GM21515 (cell line): Measurements from ENCODE around the gene RPS19BP1.
"Not testable (repeated sequence)": the region's sequence is repeated elsewhere in the genome, so short reads cannot be mapped to it uniquely, and the experiment has no call there.

Experiments used
- ATAC-seq: cut with Tn5 transposase; IDR thresholded peaks from one replicate; pipeline ENCODE4 v1.9.1; 2021; ENCODE audit not compliant: unreplicated experiment

RPS19BP1 gene

DNA sequence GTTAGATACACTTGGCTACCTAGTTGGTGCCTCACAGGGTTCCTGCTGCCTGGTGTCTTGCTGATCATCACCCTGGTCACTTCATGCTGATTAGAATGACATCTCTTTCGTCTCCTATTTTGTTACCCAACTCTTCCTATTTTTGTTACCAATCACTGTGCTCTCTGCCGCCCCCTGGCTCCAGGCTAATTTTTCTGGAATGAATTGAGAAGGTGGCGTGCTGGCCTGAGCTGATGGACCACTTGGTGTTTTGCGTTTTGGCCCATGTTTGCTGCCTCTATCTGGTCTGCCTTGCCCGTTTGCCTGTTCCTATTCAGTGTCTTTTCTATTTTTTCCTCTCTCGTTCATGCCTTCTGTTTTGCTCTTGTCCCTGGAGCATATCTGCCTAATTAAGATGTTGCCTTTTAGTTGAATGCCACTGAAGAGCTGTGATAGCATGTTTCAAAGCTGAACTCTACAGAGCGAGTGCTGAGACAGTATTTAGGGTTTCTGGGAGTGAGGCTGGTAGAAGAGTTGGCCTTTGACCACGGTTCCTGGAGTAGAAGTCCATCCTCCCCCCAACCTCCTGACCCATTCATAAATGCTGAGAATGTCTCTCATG is 18.1 kb downstream of the RPS19BP1 start:
- ATAC-seq: no peak

DNA sequence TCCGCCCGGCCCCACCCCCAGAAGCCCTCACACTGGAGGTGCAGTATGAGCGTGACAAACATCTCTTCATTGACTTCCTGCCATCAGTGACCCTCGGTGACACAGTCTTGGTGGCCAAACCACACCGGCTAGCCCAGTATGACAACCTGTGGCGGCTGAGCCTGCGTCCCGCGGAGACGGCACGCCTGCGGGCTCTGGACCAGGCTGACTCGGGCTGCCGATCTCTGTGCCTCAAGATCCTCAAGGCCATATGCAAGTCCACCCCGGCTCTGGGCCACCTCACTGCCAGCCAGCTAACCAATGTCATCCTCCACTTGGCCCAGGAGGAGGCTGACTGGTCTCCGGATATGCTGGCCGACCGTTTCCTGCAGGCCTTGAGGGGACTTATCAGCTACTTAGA is 18.8 kb downstream of the RPS19BP1 start:
- no peak for ATAC-seq

DNA sequence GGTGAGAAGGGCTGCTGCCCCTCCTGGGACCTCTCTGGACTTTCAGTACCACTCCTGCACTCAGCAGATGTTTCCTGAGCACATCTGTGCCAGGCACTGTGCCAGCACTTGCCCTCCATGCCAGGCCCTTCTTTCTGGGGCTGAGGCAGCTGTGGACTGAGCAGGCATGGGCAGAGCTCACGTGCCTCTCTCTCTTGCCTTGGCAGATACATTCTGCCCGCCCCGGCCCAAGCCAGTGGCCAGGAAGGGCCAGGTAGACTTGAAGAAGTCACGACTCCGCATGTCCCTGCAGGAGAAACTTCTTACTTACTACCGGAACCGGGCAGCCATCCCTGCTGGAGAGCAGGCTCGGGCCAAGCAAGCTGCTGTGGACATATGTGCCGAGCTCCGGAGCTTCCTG is 20.5 kb downstream of the RPS19BP1 start:
- no peak for ATAC-seq

- ATAC-seq: no peak
Measured at GRCh38 chr22:39511226-39511625, 21.3 kb downstream of the RPS19BP1 start.

DNA sequence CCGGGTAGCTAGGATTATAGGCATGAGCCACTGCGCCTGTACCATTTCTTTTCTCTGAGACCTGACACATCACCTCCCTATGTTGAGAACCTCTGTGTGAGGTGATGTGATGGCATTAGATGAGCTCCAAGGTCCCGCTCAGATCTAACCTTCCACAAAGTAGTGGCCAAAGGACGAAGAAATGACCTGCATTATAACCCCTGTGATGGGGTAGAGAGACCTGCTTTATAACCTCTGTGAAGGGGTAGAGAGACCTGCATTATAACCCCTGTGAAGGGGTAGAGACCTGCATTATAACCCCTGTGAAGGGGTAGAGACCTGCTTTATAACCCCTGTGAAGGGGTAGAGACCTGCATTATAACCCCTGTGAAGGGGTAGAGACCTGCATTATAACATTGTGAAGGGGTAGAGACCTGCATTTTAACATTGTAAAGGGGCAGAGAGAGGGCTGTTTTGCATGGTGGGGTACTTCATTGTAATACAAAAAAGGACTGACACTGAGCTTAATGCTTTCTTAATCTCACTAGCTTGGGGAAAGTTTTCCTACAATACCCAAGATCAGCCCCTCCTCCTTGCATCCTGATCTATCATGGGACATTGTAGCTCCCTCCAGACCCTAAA is 21.9 kb downstream of the RPS19BP1 start:
- ATAC-seq: no peak

- no peak for ATAC-seq
Measured at GRCh38 chr22:39508393-39508792, 24.2 kb downstream of the RPS19BP1 start.

GRCh38 chr22:39507021-39507420 is 25.5 kb downstream of the RPS19BP1 start:
- ATAC-seq: not testable (repeated sequence)

DNA sequence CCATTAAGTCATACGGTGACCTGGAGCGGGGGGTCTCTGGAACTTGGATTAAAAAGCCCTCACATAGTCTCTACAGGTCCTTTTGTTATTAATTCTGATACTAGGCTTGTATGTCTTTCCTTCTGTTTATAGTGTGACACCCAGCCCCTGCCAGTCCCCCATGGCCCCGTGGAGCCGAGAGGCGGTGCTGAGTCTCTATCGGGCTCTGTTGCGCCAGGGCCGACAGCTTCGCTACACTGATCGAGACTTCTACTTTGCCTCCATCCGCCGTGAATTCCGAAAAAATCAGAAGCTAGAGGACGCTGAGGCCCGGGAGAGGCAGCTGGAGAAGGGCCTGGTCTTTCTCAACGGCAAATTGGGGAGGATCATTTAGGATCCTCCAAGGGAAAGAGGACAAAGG is 28.5 kb downstream of the RPS19BP1 start:
- no peak for ATAC-seq

DNA sequence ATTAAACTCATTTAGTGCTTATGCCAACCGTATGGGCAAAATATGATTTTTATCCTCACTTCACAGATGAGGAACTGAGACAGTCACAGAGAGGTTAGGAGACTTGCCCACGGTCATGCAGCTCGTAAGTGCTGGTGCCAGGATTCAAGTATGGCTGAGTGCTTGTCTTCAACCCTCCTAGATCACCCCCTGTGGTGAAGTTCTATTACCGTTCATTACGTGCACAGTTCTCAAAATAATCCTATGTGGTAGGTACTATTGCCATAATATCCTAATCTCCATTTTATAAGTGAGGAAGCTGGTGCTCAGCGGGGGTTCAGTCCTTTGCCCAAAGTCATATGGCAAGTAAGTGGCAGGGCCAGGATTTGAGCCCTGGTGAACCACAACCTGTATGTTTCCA is 28.9 kb downstream of the RPS19BP1 start:
- ATAC-seq: no peak

DNA sequence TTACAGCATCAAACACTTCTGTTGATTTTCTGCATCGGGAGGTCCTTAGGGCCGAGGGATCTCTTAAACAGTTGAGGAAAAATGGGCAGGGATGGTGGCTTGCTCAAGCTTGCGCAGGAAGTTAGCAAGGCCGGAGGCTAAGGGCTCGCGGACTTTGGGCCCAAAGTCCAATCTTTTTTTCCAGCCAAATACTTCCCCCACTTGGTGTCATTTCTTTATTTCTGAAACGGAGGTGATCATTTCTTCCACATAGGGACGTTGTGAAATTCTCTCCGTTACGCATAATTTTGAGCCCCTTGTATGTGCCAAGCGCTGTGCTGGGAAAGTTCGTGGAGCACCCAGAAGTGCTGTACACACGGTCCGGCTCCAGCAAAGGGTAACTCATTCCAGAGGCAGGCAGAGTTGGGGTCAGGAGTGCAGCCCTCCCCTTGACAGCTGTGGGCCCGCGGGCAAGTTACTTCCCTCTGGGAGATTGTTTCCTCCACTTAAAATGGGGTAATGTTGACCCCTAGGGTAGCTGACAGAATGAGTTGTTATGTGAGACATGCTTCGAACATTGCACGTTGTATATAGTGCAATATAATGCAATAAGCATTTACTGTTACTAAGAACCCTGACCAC is 29.6 kb downstream of the RPS19BP1 start:
- ATAC-seq: no peak

DNA sequence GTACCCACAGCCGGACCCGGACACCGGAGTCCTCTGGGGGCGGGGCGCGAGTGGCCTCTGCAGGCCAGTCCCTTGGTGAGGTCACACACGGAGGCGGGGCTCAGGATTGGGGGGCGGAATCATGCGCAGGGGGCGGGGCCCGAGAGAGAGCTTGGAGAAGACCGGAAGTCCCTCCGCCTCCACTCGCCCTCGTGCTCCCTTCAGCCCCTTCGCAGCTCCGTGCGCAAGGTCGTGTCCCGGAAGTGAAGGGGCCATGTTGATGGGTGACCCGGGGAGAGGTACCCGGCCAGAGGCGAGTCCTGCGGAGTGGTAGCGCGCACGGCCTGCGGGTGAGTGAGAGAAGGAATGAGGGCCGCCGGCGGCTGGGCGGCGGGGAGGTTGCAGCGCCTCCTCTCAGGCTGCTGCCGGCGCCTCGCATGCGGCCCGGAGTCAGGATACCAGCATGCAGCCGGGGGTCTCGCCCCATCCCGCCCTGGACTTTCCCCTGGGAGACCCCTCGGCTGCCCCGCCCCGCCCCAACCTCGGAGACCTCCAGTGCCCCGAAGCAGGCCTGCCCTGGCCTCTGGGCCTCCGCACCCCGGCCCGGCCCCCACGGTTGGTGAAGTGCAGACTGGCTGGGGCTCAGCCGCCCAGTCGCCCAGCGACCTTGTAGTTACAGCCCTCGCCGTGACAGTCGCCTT is 30.3 kb downstream of the RPS19BP1 start, which contains the start of gene MIEF1:
MIEF1 (plus strand) TSS at position 182 of the 680 bp plus-strand sequence. CDS start 9,005 bp downstream, outside the sequence.
- ATAC-seq: peak; percentile 78

- no peak for ATAC-seq
Measured at GRCh38 chr22:39501644-39502108, 30.9 kb downstream of the RPS19BP1 start.

DNA sequence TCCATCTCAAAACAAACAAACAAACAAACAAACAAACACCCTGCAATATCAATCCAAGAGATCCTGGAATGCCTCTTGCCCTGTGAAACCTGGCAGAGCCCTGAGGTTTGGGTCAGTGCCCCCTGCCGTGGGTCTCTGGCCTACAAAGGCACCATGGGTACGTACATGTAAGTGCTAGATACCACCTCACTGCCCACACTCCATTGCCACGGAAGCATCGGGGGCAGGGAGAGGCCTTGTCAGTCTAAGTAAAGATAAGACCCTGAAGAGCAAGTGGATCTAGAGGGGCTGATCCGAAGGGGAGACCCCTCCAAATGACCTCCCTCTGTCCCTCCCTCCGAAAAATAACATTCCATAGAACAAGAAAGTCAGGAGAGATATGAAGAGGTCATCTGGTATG is 32.4 kb downstream of the RPS19BP1 start:
- ATAC-seq: no peak

DNA sequence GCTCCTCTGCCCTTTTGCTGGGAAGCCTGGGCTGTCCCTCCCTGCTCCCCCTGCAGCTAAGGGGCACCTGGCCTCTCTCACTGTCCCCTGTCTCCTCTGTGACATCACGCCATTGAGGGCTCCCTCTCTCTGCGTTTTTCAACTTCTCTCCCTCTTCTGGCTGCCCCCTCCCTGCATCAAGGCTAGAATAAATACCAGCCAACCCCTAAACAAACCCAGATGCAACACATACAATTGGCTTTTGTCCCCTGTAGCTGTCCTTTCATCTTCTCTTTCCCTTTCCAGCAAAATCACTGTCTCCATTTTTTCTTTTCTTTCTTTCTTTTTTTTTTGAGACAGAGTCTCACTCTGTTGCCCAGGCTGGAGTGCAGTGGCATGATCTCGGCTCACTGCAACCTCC is 33.7 kb downstream of the RPS19BP1 start:
- ATAC-seq: no peak

- no peak for ATAC-seq
Measured at GRCh38 chr22:39498368-39498767, 34.2 kb downstream of the RPS19BP1 start.

DNA sequence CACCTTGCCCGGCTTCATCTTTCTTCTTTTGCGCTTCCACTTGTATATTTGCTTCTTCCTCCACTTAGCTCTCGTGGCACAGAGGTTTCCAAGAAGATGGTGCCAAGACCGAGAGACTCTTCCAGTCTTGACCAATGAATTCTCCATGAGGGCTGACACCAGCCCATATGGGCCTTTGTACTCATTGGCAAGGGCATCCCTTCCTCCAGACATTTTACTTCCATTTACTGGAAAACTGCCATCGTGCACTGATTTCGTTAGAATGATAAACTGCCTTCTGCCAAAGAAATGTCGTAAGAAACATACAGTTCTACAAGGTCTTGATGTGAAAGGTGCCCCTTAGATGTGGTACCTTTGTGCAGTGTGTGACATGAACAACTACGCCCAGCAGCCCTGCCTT is 35.1 kb downstream of the RPS19BP1 start:
- no peak for ATAC-seq

GRCh38 chr22:39496131-39496838 is 36.3 kb downstream of the RPS19BP1 start:
- no peak for ATAC-seq

GRCh38 chr22:39494471-39495120 is 38.0 kb downstream of the RPS19BP1 start:
- ATAC-seq: no peak

- no peak for ATAC-seq
Measured at GRCh38 chr22:39493759-39494158, 38.8 kb downstream of the RPS19BP1 start.

DNA sequence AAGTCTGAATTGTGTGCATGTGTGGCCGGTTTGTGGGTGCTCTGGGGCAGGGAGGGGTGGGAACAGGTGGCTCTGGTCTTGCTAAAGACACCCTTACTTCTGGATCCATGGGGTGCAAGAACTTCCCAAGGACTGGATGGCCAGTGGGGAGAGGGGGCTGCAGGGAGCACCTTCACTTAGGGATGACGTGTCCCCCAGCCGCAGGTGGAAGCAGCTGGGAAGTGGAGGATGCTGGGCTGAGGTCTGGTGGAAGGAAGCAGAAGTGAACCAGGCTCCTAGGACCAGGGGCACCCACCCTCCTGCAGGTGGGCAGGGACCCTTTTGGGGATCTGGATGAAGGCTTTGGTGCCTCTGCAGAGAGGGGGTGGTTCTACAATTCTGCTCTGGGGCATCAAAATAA is 40.4 kb downstream of the RPS19BP1 start:
- no peak for ATAC-seq

GRCh38 chr22:39491696-39492095 is 40.9 kb downstream of the RPS19BP1 start:
- no peak for ATAC-seq
